ENCODE data around the gene PSTPIP1.

GRCh38 chr15:76994496-76994895, 430 bp upstream of the PSTPIP1 start:
- TF ChIP-seq POLR2AphosphoS5 (IDR thresholded peaks at IDR 0.05; ENCODE audit: low read depth, low read length) (no peak), SIN3A (IDR thresholded peaks at IDR 0.05; ENCODE audit: borderline replicate concordance, insufficient read depth, low read length) (no peak)
